NCI-H748 treated with DMSO at 0.1 percent for 48 hours (cell line): ENCODE results near the gene DGKZ.

Experiments used
- DNase-seq: peaks from one replicate; lab custom pipeline; 2025; lab: John Stamatoyannopoulos, UW

The DGKZ gene

DNA sequence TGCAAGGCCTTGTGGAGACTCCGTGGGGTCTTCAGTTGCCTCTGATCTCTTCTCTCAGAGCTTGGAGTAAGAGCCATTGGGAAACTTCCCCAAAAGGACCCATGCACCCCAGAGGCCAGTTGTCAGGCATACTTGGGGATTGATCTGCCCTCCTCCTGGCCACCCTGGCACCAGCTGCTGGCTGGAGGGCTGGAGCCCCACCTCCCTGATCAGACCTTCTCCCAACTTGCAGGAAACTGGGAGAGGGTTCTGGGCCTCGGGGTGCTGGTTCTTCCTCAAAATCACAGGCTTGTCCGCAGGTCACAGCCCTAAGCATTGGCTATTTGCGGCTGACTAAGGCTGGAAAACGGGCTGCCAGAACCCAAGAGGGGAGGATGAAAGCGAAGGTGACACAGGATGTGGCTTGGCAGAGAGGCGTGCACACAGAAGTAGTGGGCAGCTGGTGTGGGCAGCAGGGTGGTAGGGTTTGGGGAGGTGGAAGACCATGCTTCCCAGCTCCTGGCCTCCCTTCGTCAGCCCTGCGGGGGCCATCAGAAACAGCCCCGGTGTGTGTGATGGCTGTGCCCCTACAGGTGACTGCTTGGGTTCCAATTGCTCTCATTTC is 1.3 kb upstream of the DGKZ start:
- DNase-seq = no peak

DNA sequence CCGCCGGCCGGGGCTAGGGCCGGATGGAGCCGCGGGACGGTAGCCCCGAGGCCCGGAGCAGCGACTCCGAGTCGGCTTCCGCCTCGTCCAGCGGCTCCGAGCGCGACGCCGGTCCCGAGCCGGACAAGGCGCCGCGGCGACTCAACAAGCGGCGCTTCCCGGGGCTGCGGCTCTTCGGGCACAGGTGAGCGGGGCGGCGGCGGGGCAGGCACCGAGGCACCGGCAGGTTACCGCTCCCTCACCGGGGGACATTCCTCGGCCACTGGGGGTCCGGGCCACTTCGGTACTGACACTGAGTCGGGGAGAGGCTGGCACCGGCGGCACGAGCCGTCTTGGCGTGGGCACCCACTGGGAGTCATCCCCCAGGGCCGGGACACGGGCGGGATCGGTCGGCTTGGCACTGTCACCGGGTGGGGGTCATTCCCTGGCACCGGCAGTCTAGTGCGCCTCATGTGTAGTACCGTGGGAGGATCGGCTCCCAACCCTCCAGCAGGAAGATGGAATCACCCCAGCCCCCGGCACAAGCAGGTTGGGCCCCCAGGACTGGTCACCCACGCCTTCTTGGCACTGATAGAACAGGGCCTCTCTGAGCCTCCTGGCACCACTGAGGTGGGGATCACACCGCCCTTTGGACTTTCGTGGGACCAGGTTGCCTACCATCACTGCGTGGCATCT is 511 bp downstream of the DGKZ start:
- DNase-seq = no peak

DNA sequence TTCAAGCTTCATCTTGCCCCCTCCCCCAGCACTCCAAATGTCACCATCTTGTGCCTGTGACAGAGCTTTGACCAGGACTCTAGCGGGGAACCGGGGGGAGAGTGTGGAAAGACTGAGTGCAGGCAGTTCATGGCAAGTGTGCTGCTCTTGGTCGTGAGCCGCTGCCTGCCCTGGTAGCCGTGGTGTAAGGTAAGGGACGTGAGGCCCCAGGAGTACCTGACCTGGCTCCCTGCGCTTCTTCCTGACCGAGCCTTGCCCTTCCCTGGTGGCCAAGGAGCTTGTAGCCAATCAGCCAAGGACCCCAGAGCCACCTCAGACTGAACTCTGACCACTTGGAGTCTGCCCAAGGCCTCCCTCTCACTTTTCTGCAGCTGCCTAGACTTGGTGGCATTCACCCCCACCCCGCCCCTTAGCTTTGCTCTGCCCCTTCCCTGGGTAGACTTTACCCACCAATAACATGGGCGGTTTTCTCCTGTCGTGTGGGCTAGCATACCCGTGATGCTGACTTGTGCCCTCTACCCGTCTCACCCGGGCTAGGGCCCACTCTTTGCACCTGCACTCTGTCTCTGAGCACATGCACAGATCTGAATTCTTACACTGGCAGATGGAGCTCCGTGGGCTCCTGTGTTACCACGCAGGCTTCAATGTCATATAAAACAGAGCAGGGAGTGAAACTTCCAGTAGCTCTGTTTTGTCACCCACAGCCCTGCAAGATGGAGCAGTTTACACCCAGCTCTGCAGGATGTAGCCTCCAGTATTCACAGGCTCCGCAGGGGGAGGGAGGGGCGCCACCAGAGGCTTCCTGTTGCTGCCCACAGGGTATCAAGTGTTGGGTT is 1.5 kb downstream of the DGKZ start:
- no peak for DNase-seq

DNA sequence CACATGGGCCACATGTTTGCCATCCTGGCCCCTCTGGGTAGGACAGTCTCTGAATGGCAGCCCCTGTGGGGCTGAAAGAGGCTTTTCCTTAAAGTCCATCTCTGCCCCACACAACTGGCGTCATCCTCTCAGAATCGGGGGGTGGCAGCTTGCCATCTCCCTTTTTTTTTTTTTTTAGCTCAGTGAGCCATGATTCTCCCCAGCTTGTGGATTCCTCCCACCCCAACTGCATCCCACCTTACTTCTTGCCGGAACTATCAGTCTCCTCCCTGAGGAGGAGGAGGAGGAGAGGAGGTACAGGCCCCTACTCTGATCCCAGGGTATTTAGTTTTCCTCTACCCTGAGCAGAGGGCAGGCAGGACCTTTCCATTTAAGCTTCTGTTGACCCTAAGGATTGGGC is 3.4 kb downstream of the DGKZ start:
- no peak for DNase-seq

DNA sequence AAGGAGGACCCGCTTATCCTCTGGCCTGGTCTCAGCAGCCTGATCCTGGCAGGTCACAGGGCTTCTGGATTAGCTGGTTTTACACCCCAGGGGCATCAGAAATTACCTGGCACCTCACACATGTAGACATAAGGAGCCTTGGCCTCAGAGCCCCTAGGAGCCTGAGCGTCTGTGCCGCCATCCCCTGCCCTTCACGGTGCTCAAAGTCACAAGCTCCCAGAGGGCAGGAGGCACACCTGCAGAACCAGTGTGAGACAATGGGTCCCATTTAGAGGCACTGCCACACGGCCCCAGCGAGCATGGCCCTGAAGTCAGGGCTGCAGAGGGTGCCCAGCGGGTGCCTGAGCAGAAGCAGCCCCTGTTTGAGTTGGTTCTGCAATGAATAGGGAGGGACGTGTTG is 3.9 kb downstream of the DGKZ start:
- no peak for DNase-seq

DNA sequence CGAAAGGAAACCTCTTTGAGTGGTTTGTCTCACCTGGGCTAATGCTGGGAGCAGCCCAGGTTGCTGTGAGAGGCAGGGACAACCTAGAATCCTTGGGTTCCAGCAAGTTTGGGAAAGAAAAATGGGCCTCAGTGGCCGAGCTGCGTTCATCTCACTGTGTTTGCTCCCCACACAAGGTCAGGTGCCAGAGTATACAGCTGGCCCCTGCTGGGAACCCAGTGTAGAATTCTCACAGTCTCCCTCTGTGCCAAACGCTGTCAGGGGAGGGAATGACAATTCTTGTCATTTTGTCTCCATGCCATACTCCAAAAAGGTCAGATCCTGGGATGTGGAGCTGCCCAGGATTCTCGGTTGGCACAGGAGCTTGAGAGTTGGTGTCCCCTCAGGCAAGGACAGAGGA is 4.3 kb downstream of the DGKZ start:
- no peak for DNase-seq

DNA sequence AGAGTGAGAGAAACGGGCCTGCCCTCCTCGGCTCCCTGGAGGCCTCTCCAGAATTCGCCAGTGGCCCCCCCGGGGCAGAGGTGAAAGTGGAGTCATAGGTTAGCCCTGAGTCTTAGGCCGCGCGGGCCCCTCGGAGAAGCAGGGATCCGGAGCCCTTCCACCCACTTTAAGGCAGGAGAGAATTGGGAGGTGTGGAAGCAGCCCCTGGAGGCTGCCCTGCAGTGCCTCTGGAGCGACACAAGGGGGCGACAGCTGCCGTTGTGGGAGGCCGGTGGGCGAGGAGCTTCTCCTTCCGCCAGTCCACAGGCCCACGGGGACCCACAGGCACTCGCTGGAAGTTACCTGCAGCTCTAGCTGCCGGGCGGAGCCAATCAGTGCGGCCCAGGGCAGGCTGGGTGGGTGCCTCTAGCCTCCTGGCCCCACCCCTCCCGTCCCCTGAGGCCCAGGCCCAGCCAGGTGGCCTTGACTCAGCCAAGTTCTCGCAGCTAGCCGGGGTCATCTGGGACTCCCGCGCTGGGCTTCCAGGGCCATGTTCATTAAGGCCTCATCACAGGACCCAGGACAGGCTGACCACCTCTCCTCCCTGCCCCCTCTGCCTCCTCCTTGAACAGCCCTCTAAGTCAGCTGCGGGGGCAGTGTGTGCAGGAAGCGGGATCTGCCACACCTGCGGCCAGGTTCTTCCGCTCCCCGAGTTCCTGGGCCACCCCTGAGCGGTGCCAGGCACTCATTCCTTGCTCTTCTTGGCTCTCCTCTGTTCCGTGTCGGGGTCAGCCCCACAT is 5.0 kb downstream of the DGKZ start:
- DNase-seq = no peak

DNA sequence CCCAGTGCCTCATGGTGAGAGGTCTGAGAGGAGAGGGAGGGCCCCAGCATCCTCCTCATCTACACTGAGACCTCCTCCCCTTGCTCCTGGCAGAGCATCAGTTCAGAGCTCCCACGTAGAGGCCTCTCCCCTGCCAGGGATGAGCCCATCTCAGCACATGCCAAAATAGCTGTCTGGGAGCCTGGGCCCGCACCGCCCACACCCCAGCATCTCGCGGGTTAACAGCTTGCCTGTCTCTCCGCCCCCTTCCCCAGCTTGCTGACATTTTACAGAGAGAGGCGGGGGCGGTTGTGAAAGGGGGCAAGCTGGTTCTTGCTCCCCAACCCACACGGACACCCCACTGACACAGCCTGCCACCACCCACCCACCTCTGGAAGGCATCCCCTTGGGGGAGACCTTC is 6.4 kb downstream of the DGKZ start:
- DNase-seq = no peak

DNA sequence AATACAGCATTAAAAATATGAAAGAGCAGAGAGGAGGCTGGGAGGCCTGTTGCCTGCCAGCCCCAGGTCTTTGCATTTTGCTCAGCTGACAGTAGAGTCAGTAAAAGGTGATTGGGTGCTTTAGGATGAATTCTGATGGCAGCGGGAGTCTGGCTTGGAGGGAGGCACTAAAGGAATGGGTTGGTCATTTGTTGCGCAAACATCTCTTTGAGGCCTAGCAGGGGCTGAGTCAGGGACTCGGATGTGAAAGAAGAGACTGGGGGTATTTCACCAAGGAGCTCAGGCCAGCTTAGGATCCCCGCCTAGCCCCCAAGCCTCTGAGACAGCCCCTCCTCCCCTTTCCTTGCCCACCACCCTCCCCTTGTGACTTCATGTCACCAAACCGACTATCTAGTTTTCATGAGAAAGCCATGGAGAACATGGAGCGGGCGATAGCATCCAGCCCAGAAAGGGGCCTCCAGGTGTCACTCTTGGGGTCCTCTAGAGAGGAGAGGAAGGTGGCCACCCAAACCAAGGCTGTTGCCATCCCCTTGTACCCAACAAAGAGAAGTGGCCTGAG is 9.7 kb downstream of the DGKZ start:
- DNase-seq = no peak

DNA sequence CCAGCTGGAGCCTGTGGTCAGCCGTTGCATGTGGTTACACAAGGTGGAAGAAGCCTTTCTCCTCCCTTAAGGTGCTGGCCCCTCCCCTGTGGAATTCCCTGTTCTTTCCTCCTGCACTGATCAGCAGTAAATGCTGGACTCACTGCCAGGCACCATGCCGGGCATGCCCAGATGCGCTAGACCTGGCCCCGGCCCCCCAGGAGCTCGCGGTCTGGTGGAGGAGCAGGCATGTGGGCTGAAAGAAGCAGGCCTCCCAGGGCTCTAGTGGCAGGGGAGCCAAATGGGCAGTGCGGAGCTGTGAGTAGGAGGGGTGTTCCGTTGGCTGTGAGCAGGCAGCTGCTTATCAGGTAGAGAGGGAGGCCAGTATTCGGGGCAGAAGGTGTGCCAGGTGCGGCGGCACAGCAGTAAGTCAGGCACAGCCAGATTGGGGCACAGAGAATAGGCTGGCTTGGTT is 10.2 kb downstream of the DGKZ start:
- DNase-seq = no peak

DNA sequence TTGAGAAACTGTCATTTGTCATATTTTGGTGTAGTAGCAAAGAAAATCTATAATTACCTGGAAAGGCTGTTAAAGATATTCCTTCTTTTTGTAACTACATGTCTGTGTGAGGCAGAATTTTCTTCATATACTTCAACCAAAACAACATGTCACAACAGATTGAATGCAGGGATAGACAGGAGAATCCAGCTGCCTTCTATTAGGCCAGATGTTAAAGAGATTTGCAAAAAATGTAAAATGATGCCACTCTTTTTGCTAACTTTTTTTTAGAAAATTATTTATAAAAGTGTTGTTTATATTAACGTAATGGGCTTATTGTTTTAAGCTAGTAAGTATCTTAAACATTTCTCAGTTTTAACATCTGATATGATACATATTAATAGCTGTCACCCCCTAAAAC is 12.7 kb downstream of the DGKZ start:
- DNase-seq = no peak

DNA sequence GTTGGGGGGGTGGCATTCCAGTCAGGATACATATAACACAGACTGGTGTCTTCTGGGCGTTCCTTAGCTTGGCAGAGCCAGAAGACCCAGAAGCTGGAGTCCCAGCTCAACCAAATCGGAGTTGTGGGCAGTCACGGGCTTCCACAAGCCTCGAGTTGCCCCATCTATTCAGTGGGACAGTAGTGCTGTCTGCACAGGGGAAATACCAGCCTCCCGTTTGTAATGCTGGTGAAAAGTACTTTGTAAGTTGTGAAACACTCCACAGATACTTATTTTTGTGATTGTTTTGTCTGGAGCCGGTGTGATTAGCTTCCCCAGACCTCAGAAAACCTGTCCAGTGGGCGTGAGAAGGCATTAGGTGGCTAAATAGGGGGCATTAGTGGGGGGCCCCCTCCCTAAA is 13.6 kb downstream of the DGKZ start:
- DNase-seq = no peak

DNA sequence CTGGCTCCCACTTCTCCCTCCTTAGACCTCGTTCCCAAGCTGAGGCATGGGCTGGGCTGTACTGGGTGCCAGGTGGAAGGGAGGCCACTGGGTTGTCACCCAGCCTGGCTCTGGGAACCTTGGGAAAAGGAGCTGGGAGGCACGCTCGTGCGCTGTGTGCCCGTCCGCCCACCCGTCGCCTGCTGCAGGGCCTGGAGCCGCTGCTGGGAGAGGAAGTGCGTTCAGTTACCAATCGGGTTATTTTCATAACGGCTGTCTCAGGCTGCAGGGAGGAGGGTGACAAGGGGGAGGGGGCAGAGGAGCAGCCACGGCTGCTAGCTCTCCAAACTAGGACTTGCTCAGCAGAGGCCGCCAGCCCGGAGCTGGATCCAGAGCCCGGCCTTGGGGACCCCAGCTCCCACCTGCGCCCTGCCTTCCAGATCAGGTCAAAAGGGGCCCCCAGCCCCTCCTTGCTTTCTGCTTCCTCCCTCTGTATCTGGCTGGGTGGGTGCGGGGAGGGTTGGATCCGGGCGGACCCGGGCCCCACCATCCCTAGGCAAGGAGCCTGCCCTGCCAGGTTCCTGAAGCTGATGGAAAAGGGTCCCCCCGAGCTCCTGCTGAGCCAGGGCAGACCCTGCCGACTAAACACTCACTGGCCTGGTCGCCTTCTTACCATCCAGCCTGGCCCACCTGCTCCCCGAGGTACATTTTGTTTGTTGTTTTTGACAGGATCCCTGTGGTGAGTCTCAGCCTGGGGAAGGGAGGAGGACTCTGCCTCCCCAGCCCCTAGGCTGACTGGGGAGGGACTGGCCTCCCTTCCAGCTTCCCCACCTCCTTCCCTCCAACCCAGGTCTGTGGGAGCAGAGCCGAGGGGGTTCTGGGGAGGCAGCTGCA is 14.3 kb downstream of the DGKZ start:
- DNase-seq = no peak

DNA sequence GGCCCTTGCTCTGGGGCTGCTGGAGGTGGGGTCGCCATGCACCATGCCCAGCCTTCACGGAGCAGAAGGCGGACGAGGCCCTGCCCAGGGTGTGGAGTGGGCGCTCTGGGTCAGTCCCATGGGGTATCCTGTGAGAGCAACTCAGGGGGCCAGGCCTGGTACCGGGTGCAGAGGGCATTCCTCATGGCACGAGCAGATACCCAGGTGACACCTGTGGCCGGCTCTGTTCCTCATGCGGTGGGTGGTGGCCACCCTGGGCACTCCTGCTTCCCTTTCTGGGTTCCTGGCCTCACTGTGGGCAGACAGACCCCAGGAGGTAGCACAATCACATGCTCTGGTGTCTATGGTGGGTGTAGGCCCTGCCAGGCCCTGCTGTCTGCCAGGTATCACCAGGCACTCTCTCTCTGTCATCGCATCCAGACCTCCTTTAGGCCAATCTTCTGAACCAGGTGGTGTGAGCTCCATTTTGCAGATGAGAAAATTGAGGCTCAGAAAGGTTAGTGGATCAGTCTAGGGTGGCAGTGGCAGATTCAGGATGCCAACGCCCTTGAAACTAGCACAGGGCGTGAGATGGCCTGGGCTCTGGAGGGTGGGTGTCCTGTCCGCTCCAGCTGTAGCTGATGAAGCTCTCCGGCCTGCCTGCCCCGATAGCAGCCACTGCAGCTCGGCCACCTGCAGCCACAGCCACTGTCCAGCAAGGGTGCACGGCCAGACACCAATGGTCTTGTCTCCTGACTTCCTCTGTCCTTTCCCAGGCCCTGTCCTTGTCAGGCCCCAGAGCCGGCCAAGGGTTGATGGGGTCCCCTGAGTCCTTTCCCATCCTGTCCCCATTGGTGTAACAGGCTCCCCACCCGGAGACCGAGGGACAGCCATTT is 15.1 kb downstream of the DGKZ start:
- no peak for DNase-seq

DNA sequence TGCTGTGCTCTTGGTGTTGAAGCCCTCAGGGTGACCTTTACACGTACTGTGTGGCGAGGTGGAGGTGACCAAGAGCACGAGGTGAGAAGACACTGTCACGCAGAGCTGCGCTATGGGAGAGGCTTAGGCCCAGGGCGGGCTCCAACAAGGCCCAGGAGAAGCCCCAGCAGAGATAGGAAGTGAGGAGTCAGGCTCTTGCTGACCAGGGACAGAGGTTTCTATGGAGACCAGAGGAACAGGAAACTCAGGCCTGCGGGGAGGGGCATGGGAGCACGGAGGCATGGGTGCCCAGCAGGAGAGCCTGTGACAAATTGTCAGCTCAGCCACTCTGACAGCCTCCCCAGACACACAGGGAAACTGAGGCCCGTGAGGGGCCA is 15.8 kb downstream of the DGKZ start:
- DNase-seq = no peak

DNA sequence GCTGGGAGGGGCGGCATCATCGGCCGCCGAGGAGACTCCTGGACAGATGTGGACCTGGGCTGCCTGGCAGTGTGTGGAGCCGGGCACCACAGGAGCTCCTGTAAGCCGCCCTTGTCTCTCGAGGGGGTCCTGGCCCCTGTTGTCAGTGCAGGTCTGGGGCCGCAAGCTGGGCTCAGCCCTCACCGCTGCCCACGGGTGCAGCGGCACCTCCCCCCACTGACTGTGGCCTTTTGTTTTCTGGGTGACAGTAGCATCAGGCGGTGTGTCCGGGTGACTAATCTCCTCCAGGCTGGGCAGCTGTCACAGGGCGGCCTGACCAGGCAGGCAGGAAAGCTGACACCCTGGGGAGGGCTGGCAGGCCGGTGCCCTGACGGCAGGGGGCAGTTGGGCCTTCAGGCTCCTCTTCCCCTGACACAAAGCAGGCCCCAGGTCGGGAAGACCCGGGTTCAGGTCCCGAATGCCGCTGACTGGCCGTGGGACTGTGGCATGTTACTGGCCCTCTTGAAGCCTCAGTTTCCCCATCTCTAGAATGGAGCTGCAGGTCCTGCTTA is 16.3 kb downstream of the DGKZ start:
- DNase-seq = no peak

DNA sequence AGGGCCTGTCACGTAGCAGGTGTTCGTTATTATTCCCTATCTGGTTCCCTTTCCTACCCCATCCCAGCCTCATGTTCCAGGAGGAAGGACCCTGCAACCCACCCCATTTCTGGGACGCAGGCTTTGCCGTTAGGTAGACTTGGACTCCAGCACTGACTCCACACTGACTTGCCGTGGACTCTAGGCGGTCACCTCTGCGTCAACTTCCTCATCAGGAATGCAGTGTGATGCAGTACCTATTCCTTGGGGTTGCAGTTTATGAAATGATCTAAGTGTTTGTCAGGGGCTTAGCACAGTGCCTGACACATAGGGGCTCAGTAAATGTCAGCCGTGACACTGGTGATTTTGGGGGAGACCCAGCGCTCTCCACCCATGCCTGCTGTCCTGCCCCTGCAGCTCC is 16.8 kb downstream of the DGKZ start:
- DNase-seq = no peak

DNA sequence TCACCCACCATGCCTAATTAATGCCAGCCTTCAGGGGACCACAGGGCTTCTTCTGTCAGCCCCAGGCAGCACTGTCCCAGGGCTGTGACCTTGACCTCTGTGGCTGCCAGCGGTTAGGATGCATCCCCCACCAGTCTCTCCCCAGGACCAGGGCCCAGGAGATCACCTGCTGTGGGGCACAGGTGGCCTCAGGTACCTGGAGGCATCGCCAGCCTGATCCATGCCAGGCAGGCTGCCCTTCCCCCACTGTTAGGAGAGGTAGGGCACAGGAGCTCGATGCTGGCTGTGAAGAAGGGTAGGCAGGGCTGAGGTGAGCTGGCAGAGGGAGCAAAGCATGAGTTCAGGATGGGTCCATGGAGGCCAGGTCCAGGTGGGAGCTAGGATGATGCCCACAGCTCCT is 17.5 kb downstream of the DGKZ start:
- no peak for DNase-seq

DNA sequence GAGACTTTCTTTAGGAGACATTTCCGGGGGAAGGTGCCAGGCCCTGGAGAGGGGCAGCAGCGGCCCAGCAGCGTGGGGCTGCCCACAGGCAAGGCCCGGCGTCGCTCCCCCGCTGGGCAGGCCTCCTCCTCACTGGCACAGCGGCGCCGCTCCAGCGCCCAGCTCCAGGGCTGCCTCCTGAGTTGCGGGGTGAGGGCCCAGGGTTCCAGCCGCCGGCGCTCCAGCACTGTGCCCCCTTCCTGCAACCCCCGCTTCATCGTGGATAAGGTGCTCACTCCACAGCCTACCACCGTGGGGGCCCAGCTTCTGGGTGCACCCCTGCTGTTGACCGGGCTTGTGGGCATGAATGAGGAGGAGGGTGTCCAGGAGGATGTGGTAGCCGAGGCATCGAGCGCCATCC is 19.0 kb downstream of the DGKZ start:
- no peak for DNase-seq

DNA sequence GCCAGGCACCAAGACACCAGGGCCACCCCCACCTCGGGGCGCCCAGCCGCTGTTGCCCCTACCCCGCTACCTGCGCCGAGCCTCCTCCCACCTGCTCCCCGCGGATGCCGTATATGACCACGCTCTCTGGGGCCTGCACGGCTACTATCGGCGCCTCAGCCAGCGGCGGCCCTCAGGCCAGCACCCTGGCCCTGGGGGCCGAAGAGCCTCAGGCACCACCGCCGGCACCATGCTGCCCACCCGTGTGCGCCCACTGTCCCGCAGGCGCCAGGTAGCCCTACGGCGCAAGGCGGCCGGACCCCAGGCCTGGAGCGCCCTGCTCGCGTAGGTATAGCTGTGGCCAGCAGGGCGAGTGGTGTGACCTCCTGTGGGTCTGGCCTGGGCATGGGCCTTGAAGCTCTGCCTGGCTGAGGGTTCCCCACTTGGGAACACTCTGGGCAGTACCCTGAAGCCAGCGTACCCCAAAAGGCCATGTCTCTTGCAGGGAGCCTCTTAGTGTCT is 19.4 kb downstream of the DGKZ start:
- DNase-seq = no peak
